HK-2 (cell line): ENCODE measurements around the gene LRRC34.
A peak's percentile ranks its signal among the peaks of the same experiment; 100 is the strongest.

Source experiments
- DNase-seq: peaks from one replicate; pipeline ENCODE4 v3.0.0-alpha.2; 2018; ENCODE audit not compliant: unreplicated experiment

The LRRC34 gene

GRCh38 chr3:169813757-169814517, 1.2 kb upstream of the LRRC34 start:
- DNase-seq, result no peak

GRCh38 chr3:169813278-169813677, 574 bp upstream of the LRRC34 start:
- no peak for DNase-seq

GRCh38 chr3:169811631-169812331, 923 bp downstream of the LRRC34 start:
- DNase-seq, result peak; percentile 24

- DNase-seq, result no peak
Observed at GRCh38 chr3:169809230-169809795, 3.4 kb downstream of the LRRC34 start.

GRCh38 chr3:169804681-169805080, 8.0 kb downstream of the LRRC34 start:
- no peak for DNase-seq

- DNase-seq, result no peak
Observed at GRCh38 chr3:169792359-169792758, 20.3 kb downstream of the LRRC34 start.

GRCh38 chr3:169790687-169791429, 21.8 kb downstream of the LRRC34 start:
- DNase-seq, result no peak

GRCh38 chr3:169790219-169790618, 22.5 kb downstream of the LRRC34 start:
- no peak for DNase-seq

GRCh38 chr3:169787791-169788190, 24.9 kb downstream of the LRRC34 start:
- DNase-seq, result no peak

GRCh38 chr3:169787120-169787519, 25.6 kb downstream of the LRRC34 start:
- DNase-seq, result no peak

GRCh38 chr3:169781209-169781855, 31.4 kb downstream of the LRRC34 start:
- no peak for DNase-seq

- no peak for DNase-seq
Observed at GRCh38 chr3:169780742-169781141, 32.0 kb downstream of the LRRC34 start.

GRCh38 chr3:169777822-169778221, 34.9 kb downstream of the LRRC34 start:
- no peak for DNase-seq

- DNase-seq, result no peak
Observed at GRCh38 chr3:169774186-169774585, 38.5 kb downstream of the LRRC34 start.

GRCh38 chr3:169772897-169773816, 39.5 kb downstream of the LRRC34 start, which contains the start of gene MYNN:
TSS of gene MYNN (plus strand) at chr3:169773396. CDS start at chr3:169774296, 900 bp downstream.
- peak; percentile 92 for DNase-seq

GRCh38 chr3:169772305-169772896, 40.3 kb downstream of the LRRC34 start:
- peak; percentile 76 for DNase-seq

- DNase-seq, result peak; percentile 68
Observed at GRCh38 chr3:169771497-169772304, 41.0 kb downstream of the LRRC34 start.

- peak; percentile 67 for DNase-seq
Observed at GRCh38 chr3:169769287-169770181, 43.2 kb downstream of the LRRC34 start, which contains the start of gene ACTRT3. TSS of gene ACTRT3 (minus strand) at chr3:169769561. CDS start at chr3:169769520, 41 bp downstream.
